ENCODE measurements around the gene CD63.
A peak's percentile ranks its signal among the peaks of the same experiment; 100 is the strongest.

The CD63 gene

GRCh38 chr12:55720071-55720564 lies 8.7 kb downstream of the CD63 start, which contains the start of gene RDH5:
RDH5 (plus strand) TSS chr12:55720393; CDS start chr12:55721185, 792 bp downstream.
- TF ChIP-seq CTCF (IDR thresholded peaks at IDR 0.05): no peak
- peak within 1 kb of the TSS; percentile 48 for H3K27ac ChIP-seq
- no peak within 1 kb of the TSS for H3K4me3 ChIP-seq (ENCODE audit: low read depth, low read length)
- H3K27me3 ChIP-seq (ENCODE audit: control insufficient read depth, insufficient read depth, low read length): no peaks in the 10 kb centered on the region
- H2AFZ ChIP-seq: no peak within 1 kb of the TSS
- no peaks in the 10 kb centered on the region for H3K79me2 ChIP-seq
- H3K9me3 ChIP-seq (ENCODE audit: control insufficient read depth, low read length): no peaks in the 10 kb centered on the region
- H3K9ac ChIP-seq: no peak within 1 kb of the TSS
- peaks cover 7% of the 10 kb centered on the region for H3K4me1 ChIP-seq
- no peaks in the 10 kb centered on the region for H3K36me3 ChIP-seq (ENCODE audit: control insufficient read depth, insufficient read depth, low read length)
- H3K4me2 ChIP-seq (ENCODE audit: low read length): no peak within 1 kb of the TSS

- Histone ChIP-seq H3K4me3 (ENCODE audit: low read depth, low read length) (no peak overlapping the region), H3K79me2 (no peaks in the 10 kb centered on the region), H3K9me3 (ENCODE audit: control insufficient read depth, low read length) (no peaks in the 10 kb centered on the region), H3K27ac (peak overlapping the region; percentile 48), H3K4me2 (ENCODE audit: low read length) (no peak overlapping the region), H2AFZ (no peak overlapping the region), H3K27me3 (ENCODE audit: control insufficient read depth, insufficient read depth, low read length) (no peaks in the 10 kb centered on the region), H3K9ac (no peak overlapping the region), H3K4me1 (peaks cover 7% of the 10 kb centered on the region), H3K36me3 (ENCODE audit: control insufficient read depth, insufficient read depth, low read length) (no peaks in the 10 kb centered on the region)
- no peak for TF ChIP-seq CTCF (IDR thresholded peaks at IDR 0.05)
Observed at GRCh38 chr12:55719371-55719770, 9.4 kb downstream of the CD63 start.

GRCh38 chr12:55718624-55719275 lies 10.1 kb downstream of the CD63 start:
- no peaks in the 10 kb centered on the region for H3K79me2 ChIP-seq
- peak overlapping the region; percentile 48 for H3K27ac ChIP-seq
- H3K4me1 ChIP-seq: peaks cover 7% of the 10 kb centered on the region
- H3K9me3 ChIP-seq (ENCODE audit: control insufficient read depth, low read length): no peaks in the 10 kb centered on the region
- TF ChIP-seq CTCF (IDR thresholded peaks at IDR 0.05): no peak
- no peak overlapping the region for H3K9ac ChIP-seq
- no peaks in the 10 kb centered on the region for H3K36me3 ChIP-seq (ENCODE audit: control insufficient read depth, insufficient read depth, low read length)
- no peaks in the 10 kb centered on the region for H3K27me3 ChIP-seq (ENCODE audit: control insufficient read depth, insufficient read depth, low read length)
- no peak overlapping the region for H3K4me3 ChIP-seq (ENCODE audit: low read depth, low read length)
- no peak overlapping the region for H3K4me2 ChIP-seq (ENCODE audit: low read length)
- no peak overlapping the region for H2AFZ ChIP-seq

- Histone ChIP-seq H3K4me3 (ENCODE audit: low read depth, low read length) (no peak overlapping the region), H3K27ac (peak overlapping the region; percentile 26), H2AFZ (no peak overlapping the region), H3K4me2 (ENCODE audit: low read length) (no peak overlapping the region), H3K9me3 (ENCODE audit: control insufficient read depth, low read length) (no peaks in the 10 kb centered on the region), H3K4me1 (peaks cover 7% of the 10 kb centered on the region), H3K36me3 (ENCODE audit: control insufficient read depth, insufficient read depth, low read length) (no peaks in the 10 kb centered on the region), H3K27me3 (ENCODE audit: control insufficient read depth, insufficient read depth, low read length) (no peaks in the 10 kb centered on the region), H3K9ac (no peak overlapping the region), H3K79me2 (no peaks in the 10 kb centered on the region)
- TF ChIP-seq CTCF (IDR thresholded peaks at IDR 0.05): no peak
Observed at GRCh38 chr12:55718015-55718414, 10.8 kb downstream of the CD63 start.

Measured in parathyroid adenoma (tissue), 2 donors.